ENCODE results near the gene PIAS1. TPM values are rescaled to one million over a fixed set of nuclear protein-coding genes. Genes with fewer than 3 reads are reported as not detected.

PIAS1 gene
- total and polyA plus RNA-seq, 2 donors (not counting 3 experiments of a cell fraction or from before 2014, with no cell fraction given), result 23.7 to 24.2 TPM

DNA sequence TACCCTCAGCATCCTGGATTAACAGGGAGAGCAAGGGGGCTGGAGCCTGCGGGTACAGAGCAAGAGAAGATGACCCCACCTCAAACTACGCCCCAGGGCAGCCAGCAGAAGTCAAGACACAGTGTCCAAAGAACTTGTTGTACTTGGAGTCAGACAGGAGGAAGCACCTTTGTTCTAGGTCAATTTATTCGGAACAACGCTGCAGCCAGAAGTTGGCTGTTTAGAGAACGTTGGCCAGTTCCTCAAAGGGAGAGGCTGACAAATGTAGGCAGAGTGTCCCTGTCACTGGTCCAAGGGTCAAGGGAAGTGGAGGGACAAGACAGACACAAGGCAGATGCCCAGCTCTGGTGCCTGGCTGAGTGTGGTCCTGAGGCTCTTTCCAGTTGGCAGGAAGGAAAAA, 32.1 kb upstream of the PIAS1 start:
- Histone ChIP-seq H3K27me3 (ENCODE audit: control insufficient read depth in 2 of 2, insufficient read depth in 2 of 2, low read length in 2 of 2) (peaks cover 0 to 1% of the 10 kb centered on the region in 2 experiments), H3K4me1 (ENCODE audit: control insufficient read depth, extremely low read depth, insufficient read depth, low read length) (no peaks in the 10 kb centered on the region), H3K4me2 (ENCODE audit: insufficient read depth, low read length) (no peak overlapping the region), H4K20me1 (replicated peaks; ENCODE audit: control insufficient read depth, extremely low read depth, insufficient read depth, low read length) (no peaks in the 10 kb centered on the region), H3K79me2 (ENCODE audit: control insufficient read depth, insufficient read depth, low read length) (no peaks in the 10 kb centered on the region), H3K27ac (ENCODE audit: insufficient read depth, low read depth, low read length) (no peak overlapping the region), H3K9ac (replicated peaks; ENCODE audit: extremely low read depth, insufficient read depth, low read length) (no peak overlapping the region), H2AFZ (ENCODE audit: low read depth, low read length) (no peak overlapping the region), H3K9me1 (replicated peaks; ENCODE audit: control insufficient read depth, extremely low read depth, insufficient read depth, low read length) (no peaks in the 10 kb centered on the region), H3K36me3 (ENCODE audit: control insufficient read depth in 2 of 2, extremely low read depth in 1 of 2, insufficient read depth in 2 of 2, low read length in 2 of 2) (no peaks in the 10 kb centered on the region), H3K4me3 (replicated peaks in 1 of 3; ENCODE audit: insufficient read depth in 1 of 3, low read depth in 1 of 3, low read length in 3 of 3) (no peak overlapping the region), H3K9me3 (replicated peaks; ENCODE audit: control insufficient read depth, insufficient read depth, low read length) (no peaks in the 10 kb centered on the region)
- CTCF ChIA-PET, result no interaction called here
- intact Hi-C loops (cut with micrococcal nuclease) (no loop called here), dilution Hi-C loops (cut with MboI; ENCODE audit: extremely low pct_ligation_motif_present, low sequenced_read_pairs) (no loop called here)
- FAIRE-seq (no peak), DNase-seq (ENCODE audit: low read depth, low spot score) (no peak)
- POLR2A ChIA-PET, result no interaction called here
- no TSS peak for BruUV-seq (replicated peaks)
- TF ChIP-seq GATA2 (IDR thresholded peaks at IDR 0.05; ENCODE audit: insufficient read depth, insufficient read length, low read depth, low read length), result no peak

GRCh38 chr15:68023307-68024101, 30.6 kb upstream of the PIAS1 start:
- no peak for DNase-seq (ENCODE audit: low read depth, low spot score)
- CTCF ChIA-PET, result no interaction called here
- no peaks in the 10 kb centered on the region for H3K79me2 ChIP-seq (ENCODE audit: control insufficient read depth, insufficient read depth, low read length)
- H3K9ac ChIP-seq (replicated peaks; ENCODE audit: extremely low read depth, insufficient read depth, low read length), result no peak overlapping the region
- no peaks in the 10 kb centered on the region for H4K20me1 ChIP-seq (replicated peaks; ENCODE audit: control insufficient read depth, extremely low read depth, insufficient read depth, low read length)
- intact Hi-C loops (cut with micrococcal nuclease) (no loop called here), dilution Hi-C loops (cut with MboI; ENCODE audit: extremely low pct_ligation_motif_present, low sequenced_read_pairs) (no loop called here)
- no peak overlapping the region for H3K4me3 ChIP-seq (replicated peaks in 1 of 3; ENCODE audit: insufficient read depth in 1 of 3, low read depth in 1 of 3, low read length in 3 of 3)
- no peak overlapping the region for H3K27ac ChIP-seq (ENCODE audit: insufficient read depth, low read depth, low read length)
- POLR2A ChIA-PET, result no interaction called here
- BruUV-seq (replicated peaks), result no TSS peak
- no peaks in the 10 kb centered on the region for H3K4me1 ChIP-seq (ENCODE audit: control insufficient read depth, extremely low read depth, insufficient read depth, low read length)
- no peaks in the 10 kb centered on the region for H3K9me3 ChIP-seq (replicated peaks; ENCODE audit: control insufficient read depth, insufficient read depth, low read length)
- no peak for FAIRE-seq
- H3K9me1 ChIP-seq (replicated peaks; ENCODE audit: control insufficient read depth, extremely low read depth, insufficient read depth, low read length), result no peaks in the 10 kb centered on the region
- H3K27me3 ChIP-seq (ENCODE audit: control insufficient read depth in 2 of 2, insufficient read depth in 2 of 2, low read length in 2 of 2), result peaks cover 0 to 1% of the 10 kb centered on the region in 2 experiments
- no peak overlapping the region for H2AFZ ChIP-seq (ENCODE audit: low read depth, low read length)
- TF ChIP-seq, protein P1, sequence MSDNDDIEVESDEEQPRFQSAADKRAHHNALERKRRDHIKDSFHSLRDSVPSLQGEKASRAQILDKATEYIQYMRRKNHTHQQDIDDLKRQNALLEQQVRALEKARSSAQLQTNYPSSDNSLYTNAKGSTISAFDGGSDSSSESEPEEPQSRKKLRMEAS (IDR thresholded peaks at IDR 0.05; ENCODE audit: insufficient read depth, insufficient read length), result no peak
- TF ChIP-seq POLR2AphosphoS5 (IDR thresholded peaks at IDR 0.05; ENCODE audit: insufficient read depth, low read depth, low read length) (no peak), POLR2A (IDR thresholded peaks at IDR 0.05; ENCODE audit: low read depth, low read length) (no peak), MYC (IDR thresholded peaks at IDR 0.05; ENCODE audit: low read depth, low read length) (no peak), GATA2 (IDR thresholded peaks at IDR 0.05; ENCODE audit: insufficient read depth, insufficient read length, low read depth, low read length) (no peak), FOS (IDR thresholded peaks at IDR 0.05; ENCODE audit: borderline replicate concordance, insufficient read depth, low read length) (no peak), EZH2 (IDR thresholded peaks at IDR 0.05; ENCODE audit: borderline replicate concordance, low read depth, low read length, severe bottlenecking) (no peak), JUN (IDR thresholded peaks at IDR 0.05; ENCODE audit: borderline replicate concordance, insufficient read depth, insufficient read length, low read depth) (no peak)
- TF ChIP-seq, protein P2, sequence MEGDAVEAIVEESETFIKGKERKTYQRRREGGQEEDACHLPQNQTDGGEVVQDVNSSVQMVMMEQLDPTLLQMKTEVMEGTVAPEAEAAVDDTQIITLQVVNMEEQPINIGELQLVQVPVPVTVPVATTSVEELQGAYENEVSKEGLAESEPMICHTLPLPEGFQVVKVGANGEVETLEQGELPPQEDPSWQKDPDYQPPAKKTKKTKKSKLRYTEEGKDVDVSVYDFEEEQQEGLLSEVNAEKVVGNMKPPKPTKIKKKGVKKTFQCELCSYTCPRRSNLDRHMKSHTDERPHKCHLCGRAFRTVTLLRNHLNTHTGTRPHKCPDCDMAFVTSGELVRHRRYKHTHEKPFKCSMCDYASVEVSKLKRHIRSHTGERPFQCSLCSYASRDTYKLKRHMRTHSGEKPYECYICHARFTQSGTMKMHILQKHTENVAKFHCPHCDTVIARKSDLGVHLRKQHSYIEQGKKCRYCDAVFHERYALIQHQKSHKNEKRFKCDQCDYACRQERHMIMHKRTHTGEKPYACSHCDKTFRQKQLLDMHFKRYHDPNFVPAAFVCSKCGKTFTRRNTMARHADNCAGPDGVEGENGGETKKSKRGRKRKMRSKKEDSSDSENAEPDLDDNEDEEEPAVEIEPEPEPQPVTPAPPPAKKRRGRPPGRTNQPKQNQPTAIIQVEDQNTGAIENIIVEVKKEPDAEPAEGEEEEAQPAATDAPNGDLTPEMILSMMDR (IDR thresholded peaks at IDR 0.05; ENCODE audit: extremely low read depth in 1 of 2, insufficient read depth in 1 of 2, low read depth in 1 of 2, low read length in 2 of 2), result no peak
- H3K36me3 ChIP-seq (ENCODE audit: control insufficient read depth in 2 of 2, extremely low read depth in 1 of 2, insufficient read depth in 2 of 2, low read length in 2 of 2), result no peaks in the 10 kb centered on the region
- no peak overlapping the region for H3K4me2 ChIP-seq (ENCODE audit: insufficient read depth, low read length)

All from endothelial cell of umbilical vein (primary cell).